ENCODE measurements around the gene METTL2A.
"Not testable (repeated sequence)": the region's sequence is repeated elsewhere in the genome, so short reads cannot be mapped to it uniquely, and the experiment has no call there.

Gene METTL2A

DNA sequence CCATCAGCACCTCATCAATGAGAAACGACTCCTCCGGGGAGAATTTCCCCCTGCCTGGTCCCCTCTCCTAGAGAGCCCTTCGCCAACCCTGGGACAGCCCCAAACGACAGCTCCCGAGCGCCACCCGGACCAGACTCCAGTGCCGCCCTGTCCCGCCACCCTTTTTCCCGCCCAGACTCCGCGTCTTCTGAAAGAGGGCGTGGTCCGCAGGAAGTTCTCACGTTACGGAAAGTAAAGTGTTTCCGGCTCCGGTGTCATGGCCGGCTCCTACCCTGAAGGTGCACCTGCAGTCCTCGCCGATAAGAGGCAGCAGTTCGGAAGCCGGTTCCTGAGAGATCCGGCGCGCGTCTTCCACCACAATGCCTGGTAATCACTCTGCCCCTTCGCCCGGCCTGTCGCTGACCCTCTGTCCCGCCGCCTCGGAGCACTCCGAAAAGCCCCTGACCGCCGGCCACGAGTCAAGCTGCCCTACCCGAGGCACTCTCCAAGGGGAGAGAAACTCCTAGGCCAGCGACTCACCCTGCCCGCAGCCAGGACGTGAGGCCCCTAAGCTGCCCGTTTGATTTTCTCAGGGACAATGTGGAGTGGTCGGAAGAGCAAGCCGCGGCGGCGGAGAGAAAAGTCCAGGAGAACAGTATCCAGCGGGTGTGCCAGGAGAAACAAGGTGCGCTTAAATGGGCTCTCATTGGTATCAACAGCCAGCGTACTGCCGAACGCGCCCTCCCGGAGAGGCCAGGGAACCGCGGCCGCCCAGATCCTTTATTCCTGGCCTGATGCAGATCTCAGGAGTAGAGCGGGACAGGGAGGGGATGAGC is at the start of gene METTL2A:
Gene METTL2A (plus strand): TSS at position 251 of the 815 bp plus-strand sequence. CDS start 6 bp downstream, at position 257.
- DNase-seq (ENCODE audit: low read depth), result peak; percentile 87

DNA sequence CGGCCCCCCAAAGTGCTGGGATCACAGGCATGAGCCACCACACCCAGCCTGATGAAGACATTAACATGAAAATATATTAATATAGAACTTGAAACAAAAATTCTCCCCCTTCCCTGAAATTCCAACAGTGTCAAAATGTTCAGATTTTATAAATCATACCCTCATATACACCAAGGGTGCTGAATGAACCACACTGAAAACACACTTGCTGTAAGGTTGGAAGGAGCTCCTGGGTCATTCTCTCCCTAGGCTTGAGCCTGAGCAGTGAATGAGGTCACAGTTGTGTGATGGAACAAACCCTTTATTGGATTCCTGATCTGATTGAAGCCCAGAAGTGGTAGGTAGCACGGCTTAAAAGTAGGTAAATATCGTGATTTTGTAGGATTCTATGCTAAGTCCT is 43.4 kb upstream of the METTL2A start, which contains the start of gene EFCAB3:
Gene EFCAB3 (plus strand): TSS at position 301 of the 400 bp plus-strand sequence. CDS start 2,427 bp downstream, outside the sequence.
- no peak for DNase-seq (ENCODE audit: low read depth)

- no peak for DNase-seq (ENCODE audit: low read depth)
Measured at GRCh38 chr17:62381561-62381960, 42.1 kb upstream of the METTL2A start.

- DNase-seq (ENCODE audit: low read depth), result no peak
Measured at GRCh38 chr17:62388856-62389255, 34.8 kb upstream of the METTL2A start.

- no peak for DNase-seq (ENCODE audit: low read depth)
Measured at GRCh38 chr17:62392908-62393307, 30.8 kb upstream of the METTL2A start.

DNA sequence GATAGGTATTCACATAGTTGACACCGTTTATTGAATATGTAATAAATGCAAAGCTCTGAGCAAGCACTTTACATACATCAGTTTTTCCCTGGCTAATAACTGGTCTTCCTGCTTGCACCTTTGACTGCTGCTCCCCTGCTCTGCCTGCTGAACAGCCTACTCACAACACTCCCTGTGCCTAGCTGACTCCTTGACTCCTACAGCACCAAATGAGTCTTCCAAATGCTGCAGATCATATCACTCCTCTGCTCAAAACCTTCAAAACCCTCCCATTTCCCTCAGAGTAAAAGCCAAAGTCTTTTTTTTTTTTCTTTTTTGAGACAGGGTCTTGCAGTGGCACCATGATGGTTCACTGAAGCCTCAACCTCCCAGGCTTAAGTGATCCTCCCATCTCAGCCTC is 24.8 kb upstream of the METTL2A start:
- no peak for DNase-seq (ENCODE audit: low read depth)

DNA sequence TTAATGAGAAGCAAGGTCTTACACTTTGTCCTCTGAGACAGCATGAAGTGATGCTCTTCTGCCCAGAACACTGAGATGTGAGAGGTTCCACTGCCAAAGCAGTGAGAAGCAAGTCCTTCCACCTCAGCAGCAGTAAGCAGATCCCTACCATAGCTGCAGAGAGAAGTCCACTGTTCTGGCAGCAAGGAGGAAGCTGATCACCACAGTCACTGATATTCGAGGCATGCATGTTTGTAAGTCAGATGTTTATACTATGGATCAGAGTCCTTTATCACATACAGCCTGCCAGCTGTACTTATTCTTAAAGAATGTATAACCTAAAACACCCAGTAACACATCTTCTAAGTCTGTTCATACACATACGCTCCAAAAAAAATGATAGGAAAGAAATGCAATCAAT is 18.2 kb upstream of the METTL2A start:
- no peak for DNase-seq (ENCODE audit: low read depth)

GRCh38 chr17:62413090-62413489 is 10.6 kb upstream of the METTL2A start:
- DNase-seq (ENCODE audit: low read depth), result not testable (repeated sequence)

DNA sequence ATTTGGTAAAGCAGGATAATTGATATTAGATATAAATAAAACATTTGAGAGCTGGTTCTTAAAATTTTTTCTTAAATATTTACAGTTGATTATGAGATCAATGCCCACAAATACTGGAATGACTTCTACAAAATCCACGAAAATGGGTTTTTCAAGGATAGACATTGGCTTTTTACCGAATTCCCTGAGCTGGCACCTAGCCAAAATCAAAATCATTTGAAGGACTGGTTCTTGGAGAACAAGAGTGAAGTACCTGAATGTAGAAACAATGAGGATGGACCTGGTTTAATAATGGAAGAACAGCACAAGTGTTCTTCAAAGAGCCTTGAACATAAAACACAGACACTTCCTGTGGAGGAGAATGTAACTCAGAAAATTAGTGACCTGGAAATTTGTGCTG is 2.5 kb downstream of the METTL2A start:
- DNase-seq (ENCODE audit: low read depth), result not testable (repeated sequence)

- not testable (repeated sequence) for DNase-seq (ENCODE audit: low read depth)
Measured at GRCh38 chr17:62435251-62435650, 11.6 kb downstream of the METTL2A start.

DNA sequence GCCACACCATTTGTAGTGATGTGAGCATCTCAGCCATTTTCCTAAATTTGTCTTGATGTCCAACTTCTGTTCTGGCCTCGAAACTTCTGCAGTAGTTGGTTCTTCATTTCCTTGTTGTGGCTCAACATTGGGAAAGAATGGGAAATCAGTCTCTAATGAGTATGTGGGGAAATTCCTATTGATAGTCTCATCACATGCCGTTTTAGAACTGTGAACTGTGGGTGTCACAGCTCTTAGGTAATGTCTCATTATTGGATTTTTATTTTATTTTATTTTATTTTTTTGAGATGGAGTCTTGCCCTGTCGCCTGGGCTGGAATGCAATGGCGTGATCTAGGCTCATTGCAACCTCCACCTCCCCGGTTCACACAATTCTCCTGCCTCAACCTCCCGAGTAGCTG is 17.5 kb downstream of the METTL2A start:
- not testable (repeated sequence) for DNase-seq (ENCODE audit: low read depth)

DNA sequence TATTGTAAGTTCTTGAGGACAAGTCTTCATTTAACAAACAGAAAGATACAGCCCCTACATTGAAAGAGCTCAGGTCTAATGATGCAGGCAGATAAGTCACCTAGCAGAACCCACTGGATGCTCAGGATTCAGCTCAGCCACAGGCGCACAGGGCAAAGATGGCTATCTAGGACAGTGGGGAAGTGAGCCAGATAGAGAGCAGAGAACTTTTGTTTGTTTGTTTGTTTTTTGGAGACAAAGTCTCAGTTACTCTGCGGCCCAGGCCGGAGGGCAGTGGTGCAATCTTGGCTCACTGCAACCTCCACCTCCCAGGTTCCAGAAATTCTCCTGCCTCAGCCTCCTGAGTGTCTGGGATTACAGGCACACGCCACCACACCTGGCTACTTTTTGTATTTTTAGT is 20.4 kb downstream of the METTL2A start:
- DNase-seq (ENCODE audit: low read depth), result no peak

GRCh38 chr17:62445791-62446190 is 22.1 kb downstream of the METTL2A start:
- not testable (repeated sequence) for DNase-seq (ENCODE audit: low read depth)

DNA sequence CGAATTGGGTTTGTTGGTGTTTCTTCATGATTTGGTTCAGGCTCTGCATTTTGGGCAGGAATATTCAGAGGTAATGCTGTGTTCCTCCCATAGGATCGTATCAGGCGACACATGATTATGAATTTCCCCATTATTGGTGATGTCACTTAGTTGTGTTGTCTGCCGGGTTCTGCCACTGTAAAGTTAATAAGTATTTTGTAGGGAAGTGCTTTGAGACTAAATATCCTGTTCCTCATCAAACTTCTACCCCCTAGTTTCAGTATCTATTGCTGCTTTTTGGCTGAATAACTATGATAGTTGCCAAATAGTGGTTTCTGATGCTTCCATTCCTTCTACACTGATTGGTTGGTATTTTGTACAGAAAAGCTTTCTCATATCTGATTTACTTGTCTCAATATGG is 28.5 kb downstream of the METTL2A start:
- DNase-seq (ENCODE audit: low read depth), result not testable (repeated sequence)

GRCh38 chr17:62453041-62453440 is 29.3 kb downstream of the METTL2A start:
- not testable (repeated sequence) for DNase-seq (ENCODE audit: low read depth)

- not testable (repeated sequence) for DNase-seq (ENCODE audit: low read depth)
Measured at GRCh38 chr17:62453656-62454055, 30.0 kb downstream of the METTL2A start.

GRCh38 chr17:62454111-62454510 is 30.4 kb downstream of the METTL2A start:
- DNase-seq (ENCODE audit: low read depth), result not testable (repeated sequence)

DNA sequence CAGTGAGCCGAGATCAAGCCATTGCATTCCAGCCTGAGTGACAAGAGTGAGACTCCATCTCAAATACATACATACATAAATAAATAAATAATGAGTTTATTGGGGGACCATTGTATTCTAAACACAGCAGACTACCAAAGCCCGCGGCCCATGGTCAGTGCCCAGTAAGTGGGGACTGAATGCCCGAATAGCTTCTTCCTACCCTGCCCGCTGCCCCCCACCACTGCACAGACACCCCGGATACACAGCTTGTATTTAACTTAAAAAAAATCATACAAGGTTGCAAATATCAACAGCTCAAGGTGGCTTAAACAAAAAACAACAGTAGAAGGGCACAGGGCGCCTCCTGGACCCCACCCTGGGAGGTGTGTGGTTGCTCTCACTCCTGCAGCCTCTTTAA is 32.3 kb downstream of the METTL2A start:
- no peak for DNase-seq (ENCODE audit: low read depth)

DNA sequence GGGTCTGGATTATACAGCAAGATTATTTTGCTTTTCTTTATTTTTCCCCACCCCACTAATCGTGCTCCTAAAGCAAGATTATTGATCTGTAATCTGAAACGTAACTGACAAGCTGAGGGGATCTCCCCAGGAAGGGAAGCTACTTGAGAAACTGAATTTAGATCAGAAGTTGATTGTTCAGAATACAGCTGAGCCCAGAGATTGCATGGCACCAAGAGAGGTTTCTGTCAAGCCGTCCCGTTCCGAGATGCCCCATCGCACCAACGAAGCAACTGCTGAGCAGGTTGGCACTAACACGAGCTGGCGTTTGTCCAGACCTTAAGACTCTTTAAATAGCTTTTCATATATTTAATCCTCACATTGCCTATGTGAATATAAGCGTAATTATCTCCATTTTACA is 34.8 kb downstream of the METTL2A start:
- not testable (repeated sequence) for DNase-seq (ENCODE audit: low read depth)

GRCh38 chr17:62464422-62464821 is 40.7 kb downstream of the METTL2A start:
- DNase-seq (ENCODE audit: low read depth), result not testable (repeated sequence)

DNA sequence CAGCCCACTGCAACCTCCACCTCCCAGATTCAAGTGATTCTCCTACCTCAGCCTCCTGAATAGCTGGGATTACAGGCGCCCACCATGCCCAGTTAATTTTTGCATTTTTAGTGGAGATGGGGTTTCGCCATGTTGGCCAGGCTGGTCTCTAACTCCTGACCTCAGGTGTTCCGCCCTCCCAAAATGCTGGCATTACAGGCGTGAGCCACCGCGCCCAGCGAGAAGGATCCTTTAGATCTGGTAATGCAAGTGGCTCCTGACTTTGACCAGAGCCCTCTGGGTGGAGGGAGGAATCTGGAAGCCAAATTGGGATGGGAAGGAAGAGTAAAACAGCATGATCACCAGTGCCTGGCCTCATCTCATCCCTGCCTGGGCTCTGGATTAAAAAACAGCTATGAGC is 41.6 kb downstream of the METTL2A start:
- not testable (repeated sequence) for DNase-seq (ENCODE audit: low read depth)

DNA sequence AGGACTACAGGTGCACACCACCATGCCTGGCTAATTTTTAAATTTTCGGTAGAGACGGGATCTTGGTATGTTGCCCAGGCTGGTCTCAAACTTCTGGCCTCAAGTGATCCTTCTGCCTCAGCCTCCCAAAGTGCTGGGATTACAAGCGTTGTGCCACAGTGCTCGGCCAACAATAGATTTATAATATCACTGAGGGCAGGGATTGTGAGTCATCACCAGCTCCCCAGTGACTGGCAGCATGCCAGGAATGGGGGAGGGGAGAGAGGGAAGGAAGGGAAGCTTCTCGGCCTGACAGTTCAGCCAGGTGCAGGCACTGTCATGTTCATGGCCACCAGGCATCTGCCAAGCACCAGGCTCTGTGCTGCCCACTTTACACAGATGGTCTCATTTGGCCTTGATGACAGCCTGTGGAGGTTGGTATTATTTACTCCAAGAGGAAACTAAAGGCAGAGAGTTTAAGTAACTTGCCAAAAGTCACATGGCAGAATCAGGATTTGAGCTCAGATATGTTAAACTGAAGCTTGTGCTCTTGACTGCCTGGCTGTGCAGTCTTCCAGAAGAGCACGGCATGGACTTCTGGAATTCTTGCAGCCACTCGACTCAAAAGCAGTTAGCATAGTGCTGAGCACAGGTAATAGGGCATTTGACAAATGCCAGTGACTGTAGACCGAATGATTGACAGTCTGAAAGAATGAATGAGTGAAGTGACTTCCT is 47.1 kb downstream of the METTL2A start:
- peak; percentile 51 for DNase-seq (ENCODE audit: low read depth)

GRCh38 chr17:62471380-62471880 is 47.7 kb downstream of the METTL2A start:
- not testable (repeated sequence) for DNase-seq (ENCODE audit: low read depth)
